ENCODE data around the gene PATJ. TPM values are rescaled to one million over a fixed set of nuclear protein-coding genes. Genes with fewer than 3 reads are reported as not detected.
"Not testable (repeated sequence)": the region's sequence is repeated elsewhere in the genome, so short reads cannot be mapped to it uniquely, and the experiment has no call there.

PATJ gene
- total RNA-seq, 1 donor = 8.4 TPM

DNA sequence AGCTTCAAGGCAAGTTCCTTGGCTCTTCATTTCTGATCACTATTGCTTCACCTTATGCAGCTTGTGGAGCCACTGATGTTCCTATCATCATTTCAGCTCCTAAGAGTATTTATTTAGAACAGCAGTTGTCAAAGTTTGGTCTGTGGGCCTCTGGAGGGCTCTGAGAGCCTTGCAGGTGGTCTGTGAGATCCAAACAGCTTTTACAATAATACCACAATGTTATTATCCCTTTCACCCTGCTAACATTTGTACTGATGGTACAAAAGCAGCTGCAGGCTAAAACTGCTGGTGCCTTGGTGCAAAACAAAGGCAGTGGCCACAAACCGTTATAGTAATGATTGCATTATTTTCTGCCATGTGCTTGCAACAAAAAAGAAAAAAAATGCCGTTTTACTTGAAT lies 33.8 kb downstream of the PATJ start:
- TF ChIP-seq, protein P1, sequence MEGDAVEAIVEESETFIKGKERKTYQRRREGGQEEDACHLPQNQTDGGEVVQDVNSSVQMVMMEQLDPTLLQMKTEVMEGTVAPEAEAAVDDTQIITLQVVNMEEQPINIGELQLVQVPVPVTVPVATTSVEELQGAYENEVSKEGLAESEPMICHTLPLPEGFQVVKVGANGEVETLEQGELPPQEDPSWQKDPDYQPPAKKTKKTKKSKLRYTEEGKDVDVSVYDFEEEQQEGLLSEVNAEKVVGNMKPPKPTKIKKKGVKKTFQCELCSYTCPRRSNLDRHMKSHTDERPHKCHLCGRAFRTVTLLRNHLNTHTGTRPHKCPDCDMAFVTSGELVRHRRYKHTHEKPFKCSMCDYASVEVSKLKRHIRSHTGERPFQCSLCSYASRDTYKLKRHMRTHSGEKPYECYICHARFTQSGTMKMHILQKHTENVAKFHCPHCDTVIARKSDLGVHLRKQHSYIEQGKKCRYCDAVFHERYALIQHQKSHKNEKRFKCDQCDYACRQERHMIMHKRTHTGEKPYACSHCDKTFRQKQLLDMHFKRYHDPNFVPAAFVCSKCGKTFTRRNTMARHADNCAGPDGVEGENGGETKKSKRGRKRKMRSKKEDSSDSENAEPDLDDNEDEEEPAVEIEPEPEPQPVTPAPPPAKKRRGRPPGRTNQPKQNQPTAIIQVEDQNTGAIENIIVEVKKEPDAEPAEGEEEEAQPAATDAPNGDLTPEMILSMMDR (IDR thresholded peaks at IDR 0.05; ENCODE audit: insufficient read depth, low read length) = no peak
- DNase-seq (ENCODE audit: low read depth) = no peak
- no peak overlapping the region for H3K4me3 ChIP-seq (ENCODE audit: low read depth, low read length)

DNA sequence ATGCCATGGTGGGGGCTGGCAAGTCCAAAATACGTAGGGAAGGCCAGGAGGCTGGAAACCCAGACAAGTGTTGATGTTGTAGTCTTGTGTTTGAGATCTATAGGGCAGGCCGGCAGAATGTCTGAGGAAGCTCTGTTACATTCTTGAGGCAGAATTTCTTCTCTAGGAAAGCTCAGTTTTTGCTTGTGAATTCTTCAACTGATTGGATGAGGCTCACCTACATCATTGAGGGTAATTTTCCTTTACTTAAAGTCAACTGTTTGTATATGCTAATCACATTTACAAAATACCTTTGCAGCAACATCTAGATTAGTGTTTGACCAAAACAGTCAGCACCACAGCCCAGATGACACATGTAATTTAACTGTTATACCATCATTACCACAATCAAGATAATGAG lies 37.0 kb downstream of the PATJ start:
- DNase-seq (ENCODE audit: low read depth) = no peak
- TF ChIP-seq, protein P1 (IDR thresholded peaks at IDR 0.05; ENCODE audit: insufficient read depth, low read length) = no peak
- H3K4me3 ChIP-seq (ENCODE audit: low read depth, low read length) = no peak overlapping the region

- TF ChIP-seq, protein P1 (IDR thresholded peaks at IDR 0.05; ENCODE audit: insufficient read depth, low read length) = no peak
- H3K4me3 ChIP-seq (ENCODE audit: low read depth, low read length) = no peak overlapping the region
- DNase-seq (ENCODE audit: low read depth) = no peak
Observed at GRCh38 chr1:61781151-61781550, 38.9 kb downstream of the PATJ start.

- no peak overlapping the region for H3K4me3 ChIP-seq (ENCODE audit: low read depth, low read length)
- TF ChIP-seq, protein P1 (IDR thresholded peaks at IDR 0.05; ENCODE audit: insufficient read depth, low read length) = no peak
Observed at GRCh38 chr1:61782771-61783170, 40.5 kb downstream of the PATJ start.

GRCh38 chr1:61784726-61785125 lies 42.4 kb downstream of the PATJ start:
- DNase-seq (ENCODE audit: low read depth) = no peak
- TF ChIP-seq, protein P1 (IDR thresholded peaks at IDR 0.05; ENCODE audit: insufficient read depth, low read length) = no peak
- H3K4me3 ChIP-seq (ENCODE audit: low read depth, low read length) = no peak overlapping the region

More at GRCh38 chr1:61782771-61783170, 40.5 kb downstream of the PATJ start:
- no peak for DNase-seq (ENCODE audit: low read depth)

DNA sequence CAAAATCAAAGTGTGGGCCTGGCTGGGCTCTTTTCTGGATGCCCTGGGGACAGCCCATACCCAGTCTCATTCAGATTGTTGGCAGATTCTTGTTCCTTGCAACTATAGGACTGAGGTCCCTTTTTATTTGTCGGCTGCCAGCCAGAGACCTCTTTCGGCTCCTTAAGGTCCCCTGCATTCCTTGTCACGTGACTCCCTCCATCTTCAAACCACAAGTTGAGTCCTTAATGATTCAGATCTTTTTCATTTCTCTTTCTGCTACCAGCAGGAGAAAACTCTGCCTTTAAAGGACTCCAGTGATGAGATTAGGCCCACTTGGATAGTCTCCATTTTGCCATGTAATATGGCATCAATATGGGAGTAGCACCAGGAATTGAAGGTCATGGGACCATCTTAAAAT lies 48.6 kb downstream of the PATJ start:
- H3K4me3 ChIP-seq (ENCODE audit: low read depth, low read length) = no peak overlapping the region
- no peak for DNase-seq (ENCODE audit: low read depth)
- TF ChIP-seq, protein P1 (IDR thresholded peaks at IDR 0.05; ENCODE audit: insufficient read depth, low read length) = no peak

- no peak for DNase-seq (ENCODE audit: low read depth)
- TF ChIP-seq, protein P1 (IDR thresholded peaks at IDR 0.05; ENCODE audit: insufficient read depth, low read length) = no peak
- no peak overlapping the region for H3K4me3 ChIP-seq (ENCODE audit: low read depth, low read length)
Observed at GRCh38 chr1:61797045-61797755, 54.9 kb downstream of the PATJ start.

- H3K4me3 ChIP-seq (ENCODE audit: low read depth, low read length); DNase-seq (ENCODE audit: low read depth): not testable (repeated sequence)
Observed at GRCh38 chr1:61801047-61801446, 58.8 kb downstream of the PATJ start.

All from fibroblast of the aortic adventitia (primary cell).